ENCODE measurements around the gene GLTP.

GLTP gene

GRCh38 chr12:109857715-109858114 is 22.6 kb downstream of the GLTP start:
- no peak for TF ChIP-seq CTCF (IDR thresholded peaks at IDR 0.05)

GRCh38 chr12:109855377-109855776 is 25.0 kb downstream of the GLTP start:
- TF ChIP-seq CTCF (IDR thresholded peaks at IDR 0.05): no peak

GRCh38 chr12:109847142-109847735 is 33.1 kb downstream of the GLTP start:
- TF ChIP-seq CTCF (IDR thresholded peaks at IDR 0.05): no peak

GRCh38 chr12:109845824-109846205 is 34.5 kb downstream of the GLTP start:
- TF ChIP-seq CTCF (IDR thresholded peaks at IDR 0.05): no peak

- TF ChIP-seq CTCF (IDR thresholded peaks at IDR 0.05): peak; percentile 99
Measured at GRCh38 chr12:109844983-109845823, 35.1 kb downstream of the GLTP start.

- TF ChIP-seq CTCF (IDR thresholded peaks at IDR 0.05): no peak
Measured at GRCh38 chr12:109844091-109844490, 36.2 kb downstream of the GLTP start.

- TF ChIP-seq CTCF (IDR thresholded peaks at IDR 0.05): no peak
Measured at GRCh38 chr12:109842021-109842420, 38.3 kb downstream of the GLTP start.
